C4-2B (cell line): ENCODE data around the gene ACBD6.

Source experiments
- CTCF ChIP-seq: fragments of 450-650 bp; conservative IDR thresholded peaks from 2 replicates; pipeline ENCODE4 v1.5.1; 2017; ENCODE audit warnings: mild to moderate bottlenecking
- ZFX ChIP-seq: fragments of 450-650 bp; IDR thresholded peaks from 2 replicates; pipeline ENCODE4 v1.6.1; 2017

- TF ChIP-seq CTCF (no peak), ZFX (no peak)
Observed at GRCh38 chr1:180551997-180552396, 49.6 kb upstream of the ACBD6 start.
